ENCODE data around the gene TCF4.

DNA sequence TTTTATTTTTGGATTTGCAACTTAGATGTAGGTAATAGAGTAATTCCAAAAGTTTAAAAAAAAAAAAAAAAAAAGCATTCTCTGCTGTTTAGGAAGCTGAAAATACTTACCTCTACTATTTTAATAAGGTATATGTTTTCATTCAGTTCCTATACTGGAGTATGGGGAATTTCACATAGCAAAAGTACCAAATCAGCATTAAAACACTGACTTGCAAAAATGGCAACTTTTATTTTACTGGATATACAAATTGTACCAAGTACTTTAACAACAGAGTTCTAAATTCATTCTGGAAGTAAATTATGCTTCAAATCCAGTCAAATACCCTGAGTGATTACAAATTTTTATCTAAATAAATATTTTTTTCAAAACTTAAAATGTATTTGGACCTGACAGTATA lies 76.7 kb downstream of the TCF4 start:
- TF ChIP-seq POLR2A (IDR thresholded peaks at IDR 0.05; ENCODE audit: low read depth, low read length) (no peak), TAF1 (IDR thresholded peaks at IDR 0.05; ENCODE audit: low read depth, low read length) (no peak), POLR2AphosphoS5 (IDR thresholded peaks at IDR 0.05; ENCODE audit: low read depth, low read length) (no peak), SPI1 (IDR thresholded peaks at IDR 0.05; ENCODE audit: low read depth, low read length) (no peak), POU2F2 (IDR thresholded peaks at IDR 0.05; ENCODE audit: low read depth, low read length) (no peak)
